HEK293 (cell line): Measurements from ENCODE around the gene PCDHGB2.

Experiments used
- GLI4 ChIP-seq: fragments of 450-650 bp; formaldehyde crosslinking; IDR thresholded peaks from 2 replicates; pipeline ENCODE4 v1.5.1; 2016; ENCODE audit warnings: missing biosample characterization, missing genetic modification characterization
- KLF1 ChIP-seq: fragments of 450-650 bp; formaldehyde crosslinking; IDR thresholded peaks from 2 replicates; pipeline ENCODE4 v1.5.1; 2016; ENCODE audit warnings: missing biosample characterization, missing genetic modification characterization
- KLF8 ChIP-seq: fragments of 450-650 bp; formaldehyde crosslinking; IDR thresholded peaks from 2 replicates; pipeline ENCODE4 v1.5.1; 2016; ENCODE audit warnings: missing biosample characterization, missing genetic modification characterization
- SP3 ChIP-seq: fragments of 450-650 bp; formaldehyde crosslinking; IDR thresholded peaks from 2 replicates; pipeline ENCODE4 v1.5.1; 2016; ENCODE audit warnings: missing biosample characterization, missing genetic modification characterization
- ZBTB20 ChIP-seq: fragments of 450-650 bp; formaldehyde crosslinking; IDR thresholded peaks from 2 replicates; pipeline ENCODE4 v1.5.1; 2016; ENCODE audit warnings: missing biosample characterization, missing genetic modification characterization
- ZFHX2 ChIP-seq: fragments of 450-650 bp; formaldehyde crosslinking; conservative IDR thresholded peaks from 2 replicates; pipeline ENCODE4 v1.5.1; 2016; ENCODE audit warnings: missing biosample characterization, missing genetic modification characterization
- ZNF140 ChIP-seq: fragments of 450-650 bp; formaldehyde crosslinking; IDR thresholded peaks from 2 replicates; pipeline ENCODE4 v1.5.1; 2016; ENCODE audit warnings: missing biosample characterization, missing genetic modification characterization
- ZNF169 ChIP-seq: fragments of 450-650 bp; formaldehyde crosslinking; IDR thresholded peaks from 2 replicates; pipeline ENCODE4 v1.5.1; 2016; ENCODE audit warnings: missing biosample characterization, missing genetic modification characterization
- ZNF175 ChIP-seq: fragments of 450-650 bp; formaldehyde crosslinking; IDR thresholded peaks from 2 replicates; pipeline ENCODE4 v1.5.1; 2016; ENCODE audit warnings: missing biosample characterization, missing genetic modification characterization
- ZNF19 ChIP-seq: fragments of 450-650 bp; formaldehyde crosslinking; IDR thresholded peaks from 2 replicates; pipeline ENCODE4; 2016; ENCODE audit warnings: missing biosample characterization, missing genetic modification characterization, low read depth
- ZNF223 ChIP-seq: fragments of 450-650 bp; formaldehyde crosslinking; IDR thresholded peaks from 2 replicates; pipeline ENCODE4 v1.5.1; 2016; ENCODE audit warnings: missing biosample characterization, missing genetic modification characterization
- ZNF335 ChIP-seq: fragments of 450-650 bp; formaldehyde crosslinking; conservative IDR thresholded peaks from 2 replicates; pipeline ENCODE4 v1.5.1; 2016; ENCODE audit warnings: missing biosample characterization, missing genetic modification characterization
- ZNF366 ChIP-seq: fragments of 450-650 bp; formaldehyde crosslinking; conservative IDR thresholded peaks from 2 replicates; pipeline ENCODE4 v1.5.1; 2016; ENCODE audit warnings: missing biosample characterization, missing genetic modification characterization
- ZNF37A ChIP-seq: fragments of 450-650 bp; IDR thresholded peaks from 2 replicates; pipeline ENCODE4 v1.5.1; 2018; ENCODE audit warnings: missing biosample characterization, missing genetic modification characterization
- ZNF501 ChIP-seq: fragments of 450-650 bp; formaldehyde crosslinking; IDR thresholded peaks from 2 replicates; pipeline ENCODE4 v1.5.1; 2016; ENCODE audit warnings: missing biosample characterization, missing genetic modification characterization
- ZNF658 ChIP-seq: fragments of 450-650 bp; formaldehyde crosslinking; IDR thresholded peaks from 2 replicates; pipeline ENCODE4; 2016; ENCODE audit warnings: missing biosample characterization, missing genetic modification characterization
- ZSCAN23 ChIP-seq: fragments of 450-650 bp; formaldehyde crosslinking; IDR thresholded peaks from 2 replicates; pipeline ENCODE4 v1.5.1; 2016; ENCODE audit warnings: missing biosample characterization, missing genetic modification characterization
- TF ChIP-seq, protein P1 (sequence below): fragments of 450-650 bp; formaldehyde crosslinking; IDR thresholded peaks from 2 replicates; pipeline ENCODE4 v1.5.1; 2016; ENCODE audit warnings: missing biosample characterization, missing genetic modification characterization
- TF ChIP-seq, protein P2 (sequence below): IDR thresholded peaks from 2 replicates; pipeline ENCODE4 v1.6.1; 2011; ENCODE audit warnings: mild to moderate bottlenecking, low read depth, low read length, borderline replicate concordance
- TF ChIP-seq, protein P3 (sequence below): fragments of 450-650 bp; formaldehyde crosslinking; conservative IDR thresholded peaks from 2 replicates; pipeline ENCODE4 v1.5.1; 2016; ENCODE audit warnings: low read depth, missing biosample characterization, missing genetic modification characterization
- TF ChIP-seq, protein P4 (sequence below): fragments of 450-650 bp; formaldehyde crosslinking; IDR thresholded peaks from 2 replicates; pipeline ENCODE4 v1.5.1; 2016; ENCODE audit warnings: missing biosample characterization, missing genetic modification characterization
- TF ChIP-seq, protein P5 (sequence below): fragments of 450-650 bp; formaldehyde crosslinking; IDR thresholded peaks from 2 replicates; pipeline ENCODE4 v1.5.1; 2016; ENCODE audit warnings: missing biosample characterization, missing genetic modification characterization, low read depth
- TF ChIP-seq, protein P6 (sequence below): fragments of 450-650 bp; formaldehyde crosslinking; IDR thresholded peaks from 2 replicates; pipeline ENCODE4 v1.5.1; 2016; ENCODE audit warnings: missing biosample characterization, missing genetic modification characterization, low read depth
- TF ChIP-seq, protein P7 (sequence below): fragments of 450-650 bp; formaldehyde crosslinking; IDR thresholded peaks from 2 replicates; pipeline ENCODE4 v1.5.1; 2016; ENCODE audit warnings: missing biosample characterization, missing genetic modification characterization

Gene PCDHGB2

DNA sequence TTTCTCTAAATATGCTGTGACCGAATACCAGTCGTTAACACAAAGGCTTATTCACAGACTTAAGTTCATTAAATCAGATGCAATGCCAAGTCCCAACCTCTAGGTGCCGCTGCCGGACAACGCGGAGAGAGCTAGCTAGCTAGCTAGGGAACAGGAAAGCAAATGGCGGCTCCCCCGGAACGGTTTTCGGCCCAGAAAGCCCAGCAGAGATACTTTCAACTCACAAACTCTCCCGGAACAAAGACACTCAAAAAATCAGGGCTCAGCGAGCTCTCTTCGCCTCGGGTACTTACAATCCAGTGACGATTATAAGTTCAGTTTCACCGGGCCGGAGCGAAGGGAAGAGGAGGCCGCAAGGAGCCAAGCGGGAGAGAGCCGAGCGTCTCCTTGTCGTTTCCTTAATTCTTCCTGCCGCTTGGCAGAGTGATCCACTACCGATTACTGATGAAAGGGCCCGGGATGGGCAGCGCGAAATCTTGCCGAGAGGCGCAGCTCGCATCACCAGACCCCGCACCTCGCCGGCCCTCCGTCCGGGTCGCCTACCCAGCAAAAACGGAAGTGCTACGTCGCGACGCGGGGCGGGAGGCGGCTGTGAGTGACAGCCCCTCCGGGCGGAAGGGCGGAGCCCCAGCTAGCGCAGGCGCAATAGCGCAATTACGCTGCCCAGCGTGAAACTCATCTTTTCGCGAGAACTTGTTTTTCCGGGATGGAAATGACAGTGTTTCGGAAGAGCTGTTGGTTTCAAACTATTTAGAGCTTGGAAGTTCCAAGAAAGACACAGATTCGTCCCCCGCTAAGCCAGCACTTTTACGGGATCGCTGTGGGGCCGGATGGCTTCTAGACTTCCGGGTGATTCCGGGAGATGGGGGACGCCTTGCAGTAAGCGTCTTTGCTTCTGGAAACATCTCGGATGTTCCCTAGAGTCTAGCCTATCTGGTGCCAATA, 39.3 kb upstream of the PCDHGB2 start, which contains the start of gene TAF7 (continued):
- TF ChIP-seq, protein P1, sequence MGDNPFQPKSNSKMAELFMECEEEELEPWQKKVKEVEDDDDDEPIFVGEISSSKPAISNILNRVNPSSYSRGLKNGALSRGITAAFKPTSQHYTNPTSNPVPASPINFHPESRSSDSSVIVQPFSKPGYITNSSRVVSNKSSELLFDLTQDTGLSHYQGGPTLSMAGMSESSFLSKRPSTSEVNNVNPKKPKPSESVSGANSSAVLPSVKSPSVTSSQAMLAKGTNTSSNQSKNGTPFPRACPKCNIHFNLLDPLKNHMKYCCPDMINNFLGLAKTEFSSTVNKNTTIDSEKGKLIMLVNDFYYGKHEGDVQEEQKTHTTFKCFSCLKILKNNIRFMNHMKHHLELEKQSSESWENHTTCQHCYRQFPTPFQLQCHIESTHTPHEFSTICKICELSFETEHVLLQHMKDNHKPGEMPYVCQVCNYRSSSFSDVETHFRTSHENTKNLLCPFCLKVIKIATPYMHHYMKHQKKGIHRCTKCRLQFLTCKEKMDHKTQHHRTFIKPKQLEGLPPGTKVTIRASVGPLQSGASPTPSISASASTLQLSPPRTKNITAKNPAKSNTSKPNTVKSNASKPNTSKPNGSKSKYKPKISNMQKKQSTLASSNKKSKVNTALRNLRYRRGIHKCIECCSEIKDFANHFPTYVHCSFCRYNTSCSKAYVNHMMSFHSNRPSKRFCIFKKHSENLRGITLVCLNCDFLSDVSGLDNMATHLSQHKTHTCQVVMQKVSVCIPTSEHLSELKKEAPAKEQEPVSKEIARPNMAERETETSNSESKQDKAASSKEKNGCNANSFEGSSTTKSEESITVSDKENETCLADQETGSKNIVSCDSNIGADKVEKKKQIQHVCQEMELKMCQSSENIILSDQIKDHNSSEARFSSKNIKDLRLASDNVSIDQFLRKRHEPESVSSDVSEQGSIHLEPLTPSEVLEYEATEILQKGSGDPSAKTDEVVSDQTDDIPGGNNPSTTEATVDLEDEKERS (tag by site-specific recombination) = no peak
- peak; percentile 17; the same call in 1 of the 2 replicates for TF ChIP-seq ZFHX2 (tag by site-specific recombination)
- TF ChIP-seq, protein P2, sequence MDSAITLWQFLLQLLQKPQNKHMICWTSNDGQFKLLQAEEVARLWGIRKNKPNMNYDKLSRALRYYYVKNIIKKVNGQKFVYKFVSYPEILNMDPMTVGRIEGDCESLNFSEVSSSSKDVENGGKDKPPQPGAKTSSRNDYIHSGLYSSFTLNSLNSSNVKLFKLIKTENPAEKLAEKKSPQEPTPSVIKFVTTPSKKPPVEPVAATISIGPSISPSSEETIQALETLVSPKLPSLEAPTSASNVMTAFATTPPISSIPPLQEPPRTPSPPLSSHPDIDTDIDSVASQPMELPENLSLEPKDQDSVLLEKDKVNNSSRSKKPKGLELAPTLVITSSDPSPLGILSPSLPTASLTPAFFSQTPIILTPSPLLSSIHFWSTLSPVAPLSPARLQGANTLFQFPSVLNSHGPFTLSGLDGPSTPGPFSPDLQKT = no peak; the same call in 1 of the 2 replicates
- TF ChIP-seq ZNF658 (tag by site-specific recombination) = no peak
- TF ChIP-seq ZNF335 (tag by site-specific recombination) = peak; percentile 60
- TF ChIP-seq KLF8 = peak; percentile 67
- no peak for TF ChIP-seq ZNF169
- TF ChIP-seq ZNF37A = no peak
- TF ChIP-seq ZNF366 (tag by site-specific recombination) = peak; percentile 37; the same call in 1 of the 2 replicates
- TF ChIP-seq ZNF140 (tag by site-specific recombination) = no peak
- 0 out of 2 replicates have a peak, but pooled peaks have one; percentile 30 for TF ChIP-seq ZSCAN23
- TF ChIP-seq ZNF501 (tag by site-specific recombination) = peak; percentile 88
- TF ChIP-seq ZNF19 (tag by site-specific recombination) = no peak
- no peak for TF ChIP-seq ZNF223 (tag by site-specific recombination)
- TF ChIP-seq GLI4 (tag by site-specific recombination) = no peak
- TF ChIP-seq, protein P3, sequence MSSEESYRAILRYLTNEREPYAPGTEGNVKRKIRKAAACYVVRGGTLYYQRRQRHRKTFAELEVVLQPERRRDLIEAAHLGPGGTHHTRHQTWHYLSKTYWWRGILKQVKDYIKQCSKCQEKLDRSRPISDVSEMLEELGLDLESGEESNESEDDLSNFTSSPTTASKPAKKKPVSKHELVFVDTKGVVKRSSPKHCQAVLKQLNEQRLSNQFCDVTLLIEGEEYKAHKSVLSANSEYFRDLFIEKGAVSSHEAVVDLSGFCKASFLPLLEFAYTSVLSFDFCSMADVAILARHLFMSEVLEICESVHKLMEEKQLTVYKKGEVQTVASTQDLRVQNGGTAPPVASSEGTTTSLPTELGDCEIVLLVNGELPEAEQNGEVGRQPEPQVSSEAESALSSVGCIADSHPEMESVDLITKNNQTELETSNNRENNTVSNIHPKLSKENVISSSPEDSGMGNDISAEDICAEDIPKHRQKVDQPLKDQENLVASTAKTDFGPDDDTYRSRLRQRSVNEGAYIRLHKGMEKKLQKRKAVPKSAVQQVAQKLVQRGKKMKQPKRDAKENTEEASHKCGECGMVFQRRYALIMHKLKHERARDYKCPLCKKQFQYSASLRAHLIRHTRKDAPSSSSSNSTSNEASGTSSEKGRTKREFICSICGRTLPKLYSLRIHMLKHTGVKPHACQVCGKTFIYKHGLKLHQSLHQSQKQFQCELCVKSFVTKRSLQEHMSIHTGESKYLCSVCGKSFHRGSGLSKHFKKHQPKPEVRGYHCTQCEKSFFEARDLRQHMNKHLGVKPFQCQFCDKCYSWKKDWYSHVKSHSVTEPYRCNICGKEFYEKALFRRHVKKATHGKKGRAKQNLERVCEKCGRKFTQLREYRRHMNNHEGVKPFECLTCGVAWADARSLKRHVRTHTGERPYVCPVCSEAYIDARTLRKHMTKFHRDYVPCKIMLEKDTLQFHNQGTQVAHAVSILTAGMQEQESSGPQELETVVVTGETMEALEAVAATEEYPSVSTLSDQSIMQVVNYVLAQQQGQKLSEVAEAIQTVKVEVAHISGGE (tag by site-specific recombination) = peak; percentile 68
- TF ChIP-seq, protein P4, sequence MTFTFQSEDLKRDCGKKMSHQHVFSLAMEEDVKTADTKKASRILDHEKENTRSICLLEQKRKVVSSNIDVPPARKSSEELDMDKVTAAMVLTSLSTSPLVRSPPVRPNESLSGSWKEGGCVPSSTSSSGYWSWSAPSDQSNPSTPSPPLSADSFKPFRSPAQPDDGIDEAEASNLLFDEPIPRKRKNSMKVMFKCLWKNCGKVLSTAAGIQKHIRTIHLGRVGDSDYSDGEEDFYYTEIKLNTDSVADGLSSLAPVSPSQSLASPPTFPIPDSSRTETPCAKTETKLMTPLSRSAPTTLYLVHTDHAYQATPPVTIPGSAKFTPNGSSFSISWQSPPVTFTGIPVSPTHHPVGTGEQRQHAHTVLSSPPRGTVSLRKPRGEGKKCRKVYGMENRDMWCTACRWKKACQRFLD (tag by site-specific recombination) = no peak
- peak; percentile 2; the same call in 1 of the 2 replicates for TF ChIP-seq ZBTB20 (tag by site-specific recombination)
- TF ChIP-seq, protein P5, sequence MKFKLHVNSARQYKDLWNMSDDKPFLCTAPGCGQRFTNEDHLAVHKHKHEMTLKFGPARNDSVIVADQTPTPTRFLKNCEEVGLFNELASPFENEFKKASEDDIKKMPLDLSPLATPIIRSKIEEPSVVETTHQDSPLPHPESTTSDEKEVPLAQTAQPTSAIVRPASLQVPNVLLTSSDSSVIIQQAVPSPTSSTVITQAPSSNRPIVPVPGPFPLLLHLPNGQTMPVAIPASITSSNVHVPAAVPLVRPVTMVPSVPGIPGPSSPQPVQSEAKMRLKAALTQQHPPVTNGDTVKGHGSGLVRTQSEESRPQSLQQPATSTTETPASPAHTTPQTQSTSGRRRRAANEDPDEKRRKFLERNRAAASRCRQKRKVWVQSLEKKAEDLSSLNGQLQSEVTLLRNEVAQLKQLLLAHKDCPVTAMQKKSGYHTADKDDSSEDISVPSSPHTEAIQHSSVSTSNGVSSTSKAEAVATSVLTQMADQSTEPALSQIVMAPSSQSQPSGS = no peak
- peak; percentile 81 for TF ChIP-seq SP3 (tag by site-specific recombination)
- peak; percentile 85 for TF ChIP-seq KLF1 (tag by site-specific recombination)
- TF ChIP-seq, protein P6, sequence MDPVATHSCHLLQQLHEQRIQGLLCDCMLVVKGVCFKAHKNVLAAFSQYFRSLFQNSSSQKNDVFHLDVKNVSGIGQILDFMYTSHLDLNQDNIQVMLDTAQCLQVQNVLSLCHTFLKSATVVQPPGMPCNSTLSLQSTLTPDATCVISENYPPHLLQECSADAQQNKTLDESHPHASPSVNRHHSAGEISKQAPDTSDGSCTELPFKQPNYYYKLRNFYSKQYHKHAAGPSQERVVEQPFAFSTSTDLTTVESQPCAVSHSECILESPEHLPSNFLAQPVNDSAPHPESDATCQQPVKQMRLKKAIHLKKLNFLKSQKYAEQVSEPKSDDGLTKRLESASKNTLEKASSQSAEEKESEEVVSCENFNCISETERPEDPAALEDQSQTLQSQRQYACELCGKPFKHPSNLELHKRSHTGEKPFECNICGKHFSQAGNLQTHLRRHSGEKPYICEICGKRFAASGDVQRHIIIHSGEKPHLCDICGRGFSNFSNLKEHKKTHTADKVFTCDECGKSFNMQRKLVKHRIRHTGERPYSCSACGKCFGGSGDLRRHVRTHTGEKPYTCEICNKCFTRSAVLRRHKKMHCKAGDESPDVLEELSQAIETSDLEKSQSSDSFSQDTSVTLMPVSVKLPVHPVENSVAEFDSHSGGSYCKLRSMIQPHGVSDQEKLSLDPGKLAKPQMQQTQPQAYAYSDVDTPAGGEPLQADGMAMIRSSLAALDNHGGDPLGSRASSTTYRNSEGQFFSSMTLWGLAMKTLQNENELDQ (tag by site-specific recombination) = no peak
- TF ChIP-seq, protein P7, sequence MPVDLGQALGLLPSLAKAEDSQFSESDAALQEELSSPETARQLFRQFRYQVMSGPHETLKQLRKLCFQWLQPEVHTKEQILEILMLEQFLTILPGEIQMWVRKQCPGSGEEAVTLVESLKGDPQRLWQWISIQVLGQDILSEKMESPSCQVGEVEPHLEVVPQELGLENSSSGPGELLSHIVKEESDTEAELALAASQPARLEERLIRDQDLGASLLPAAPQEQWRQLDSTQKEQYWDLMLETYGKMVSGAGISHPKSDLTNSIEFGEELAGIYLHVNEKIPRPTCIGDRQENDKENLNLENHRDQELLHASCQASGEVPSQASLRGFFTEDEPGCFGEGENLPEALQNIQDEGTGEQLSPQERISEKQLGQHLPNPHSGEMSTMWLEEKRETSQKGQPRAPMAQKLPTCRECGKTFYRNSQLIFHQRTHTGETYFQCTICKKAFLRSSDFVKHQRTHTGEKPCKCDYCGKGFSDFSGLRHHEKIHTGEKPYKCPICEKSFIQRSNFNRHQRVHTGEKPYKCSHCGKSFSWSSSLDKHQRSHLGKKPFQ (tag by site-specific recombination) = no peak
- TF ChIP-seq ZNF175 = no peak
